ENCODE data around the gene RIPK1. TPM values are rescaled to one million over a fixed set of nuclear protein-coding genes. Genes with fewer than 3 reads are reported as not detected.

The RIPK1 gene
- total and polyA plus RNA-seq, 10 of the 15 experiments (the other 5 are each of a cell fraction or from before 2014, with no cell fraction given): 1.6 to 11.2 (median 6.3) TPM

- TF ChIP-seq CREB1 (IDR thresholded peaks at IDR 0.05; ENCODE audit: low read depth) (peak; percentile 90), GATAD2B (conservative IDR thresholded peaks at IDR 0.05; ENCODE audit: low read depth) (no peak), SIX5 (IDR thresholded peaks at IDR 0.05; ENCODE audit: low read depth, low read length, severe bottlenecking) (no peak), EED (IDR thresholded peaks at IDR 0.05; ENCODE audit: low read depth) (0 out of 2 replicates have a peak, but pooled peaks have one; percentile 33), ESRRA (IDR thresholded peaks at IDR 0.05; ENCODE audit: low read length) (no peak), TARDBP (IDR thresholded peaks at IDR 0.05; ENCODE audit: borderline replicate concordance) (no peak), FOS (IDR thresholded peaks at IDR 0.05; ENCODE audit: borderline replicate concordance, extremely low read depth, insufficient read length) (no peak), SRF (IDR thresholded peaks at IDR 0.05; ENCODE audit: low read depth in 2 of 2, low read length in 2 of 2) (0 out of 4 replicates have a peak, but pooled peaks of 1 of the 2 experiments have one; percentile 20), TBL1XR1 (IDR thresholded peaks at IDR 0.05; ENCODE audit: low read depth, low read length) (peak; percentile 72; the same call in 1 of the 2 replicates), SMARCA5 (IDR thresholded peaks at IDR 0.05) (no peak), MXI1 (IDR thresholded peaks at IDR 0.05; ENCODE audit: low read depth, low read length) (peak; percentile 62; the same call in 1 of the 2 replicates), KLF5 (IDR thresholded peaks at IDR 0.05; ENCODE audit: partially characterized antibody) (no peak), NFYB (IDR thresholded peaks at IDR 0.05; ENCODE audit: insufficient read depth, low read depth, low read length) (no peak), ETV6 (conservative IDR thresholded peaks at IDR 0.05 in 1 of 2, IDR thresholded peaks at IDR 0.05 in 1 of 2; ENCODE audit: borderline replicate concordance in 1 of 2, low read depth in 1 of 2) (peak in 1 of 2 experiments; percentile 65; a peak in 1 of 4 replicates), ASH2L (IDR thresholded peaks at IDR 0.05; ENCODE audit: borderline replicate concordance, low read depth) (0 out of 2 replicates have a peak, but pooled peaks have one; percentile 67), MEF2A (IDR thresholded peaks at IDR 0.05; ENCODE audit: insufficient read depth, low read depth, low read length) (0 out of 2 replicates have a peak, but pooled peaks have one; percentile 31), PAX5 (IDR thresholded peaks at IDR 0.05; ENCODE audit: borderline replicate concordance, low read depth, low read length) (peak; percentile 66; the same call in 1 of the 2 replicates), NFYA (IDR thresholded peaks at IDR 0.05; ENCODE audit: borderline replicate concordance, low read depth, low read length) (no peak), YY1 (IDR thresholded peaks at IDR 0.05; ENCODE audit: low read depth, low read length) (peak; percentile 68; the same call in 1 of the 2 replicates)
- TF ChIP-seq, protein P1, sequence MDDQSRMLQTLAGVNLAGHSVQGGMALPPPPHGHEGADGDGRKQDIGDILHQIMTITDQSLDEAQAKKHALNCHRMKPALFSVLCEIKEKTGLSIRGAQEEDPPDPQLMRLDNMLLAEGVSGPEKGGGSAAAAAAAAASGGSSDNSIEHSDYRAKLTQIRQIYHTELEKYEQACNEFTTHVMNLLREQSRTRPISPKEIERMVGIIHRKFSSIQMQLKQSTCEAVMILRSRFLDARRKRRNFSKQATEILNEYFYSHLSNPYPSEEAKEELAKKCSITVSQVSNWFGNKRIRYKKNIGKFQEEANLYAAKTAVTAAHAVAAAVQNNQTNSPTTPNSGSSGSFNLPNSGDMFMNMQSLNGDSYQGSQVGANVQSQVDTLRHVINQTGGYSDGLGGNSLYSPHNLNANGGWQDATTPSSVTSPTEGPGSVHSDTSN (IDR thresholded peaks at IDR 0.05; ENCODE audit: insufficient replicate concordance, low read depth, low read length): no peak
- TF ChIP-seq, protein P2, sequence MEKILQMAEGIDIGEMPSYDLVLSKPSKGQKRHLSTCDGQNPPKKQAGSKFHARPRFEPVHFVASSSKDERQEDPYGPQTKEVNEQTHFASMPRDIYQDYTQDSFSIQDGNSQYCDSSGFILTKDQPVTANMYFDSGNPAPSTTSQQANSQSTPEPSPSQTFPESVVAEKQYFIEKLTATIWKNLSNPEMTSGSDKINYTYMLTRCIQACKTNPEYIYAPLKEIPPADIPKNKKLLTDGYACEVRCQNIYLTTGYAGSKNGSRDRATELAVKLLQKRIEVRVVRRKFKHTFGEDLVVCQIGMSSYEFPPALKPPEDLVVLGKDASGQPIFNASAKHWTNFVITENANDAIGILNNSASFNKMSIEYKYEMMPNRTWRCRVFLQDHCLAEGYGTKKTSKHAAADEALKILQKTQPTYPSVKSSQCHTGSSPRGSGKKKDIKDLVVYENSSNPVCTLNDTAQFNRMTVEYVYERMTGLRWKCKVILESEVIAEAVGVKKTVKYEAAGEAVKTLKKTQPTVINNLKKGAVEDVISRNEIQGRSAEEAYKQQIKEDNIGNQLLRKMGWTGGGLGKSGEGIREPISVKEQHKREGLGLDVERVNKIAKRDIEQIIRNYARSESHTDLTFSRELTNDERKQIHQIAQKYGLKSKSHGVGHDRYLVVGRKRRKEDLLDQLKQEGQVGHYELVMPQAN (conservative IDR thresholded peaks at IDR 0.05): no peak
- TF ChIP-seq, protein P3, sequence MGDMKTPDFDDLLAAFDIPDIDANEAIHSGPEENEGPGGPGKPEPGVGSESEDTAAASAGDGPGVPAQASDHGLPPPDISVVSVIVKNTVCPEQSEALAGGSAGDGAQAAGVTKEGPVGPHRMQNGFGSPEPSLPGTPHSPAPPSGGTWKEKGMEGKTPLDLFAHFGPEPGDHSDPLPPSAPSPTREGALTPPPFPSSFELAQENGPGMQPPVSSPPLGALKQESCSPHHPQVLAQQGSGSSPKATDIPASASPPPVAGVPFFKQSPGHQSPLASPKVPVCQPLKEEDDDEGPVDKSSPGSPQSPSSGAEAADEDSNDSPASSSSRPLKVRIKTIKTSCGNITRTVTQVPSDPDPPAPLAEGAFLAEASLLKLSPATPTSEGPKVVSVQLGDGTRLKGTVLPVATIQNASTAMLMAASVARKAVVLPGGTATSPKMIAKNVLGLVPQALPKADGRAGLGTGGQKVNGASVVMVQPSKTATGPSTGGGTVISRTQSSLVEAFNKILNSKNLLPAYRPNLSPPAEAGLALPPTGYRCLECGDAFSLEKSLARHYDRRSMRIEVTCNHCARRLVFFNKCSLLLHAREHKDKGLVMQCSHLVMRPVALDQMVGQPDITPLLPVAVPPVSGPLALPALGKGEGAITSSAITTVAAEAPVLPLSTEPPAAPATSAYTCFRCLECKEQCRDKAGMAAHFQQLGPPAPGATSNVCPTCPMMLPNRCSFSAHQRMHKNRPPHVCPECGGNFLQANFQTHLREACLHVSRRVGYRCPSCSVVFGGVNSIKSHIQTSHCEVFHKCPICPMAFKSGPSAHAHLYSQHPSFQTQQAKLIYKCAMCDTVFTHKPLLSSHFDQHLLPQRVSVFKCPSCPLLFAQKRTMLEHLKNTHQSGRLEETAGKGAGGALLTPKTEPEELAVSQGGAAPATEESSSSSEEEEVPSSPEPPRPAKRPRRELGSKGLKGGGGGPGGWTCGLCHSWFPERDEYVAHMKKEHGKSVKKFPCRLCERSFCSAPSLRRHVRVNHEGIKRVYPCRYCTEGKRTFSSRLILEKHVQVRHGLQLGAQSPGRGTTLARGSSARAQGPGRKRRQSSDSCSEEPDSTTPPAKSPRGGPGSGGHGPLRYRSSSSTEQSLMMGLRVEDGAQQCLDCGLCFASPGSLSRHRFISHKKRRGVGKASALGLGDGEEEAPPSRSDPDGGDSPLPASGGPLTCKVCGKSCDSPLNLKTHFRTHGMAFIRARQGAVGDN (IDR thresholded peaks at IDR 0.05): peak; percentile 87
Observed at GRCh38 chr6:3026791-3027626, 41.3 kb upstream of the RIPK1 start (continued).

All from GM12878 (cell line).